MCF 10A (cell line): ENCODE results near the gene SCUBE1. TPM values are rescaled to one million over a fixed set of nuclear protein-coding genes. Genes with fewer than 3 reads are reported as not detected.

Experiments
- BruUV-seq: library from RNA; stranded (reverse); fragments of 400-500 nt; replicated peaks from 2 replicates; lab custom pipeline; 2021; lab: Mats Ljungman, UMichigan
- CTCF ChIA-PET: fragments of 300-600 bp; sonication (Branson Sonifier 250); formaldehyde crosslinking; extraction: SDS; loops from one replicate; lab custom pipeline; 2021; ENCODE audit warnings: antibody characterized with exemption, inconsistent platforms; lab: Yijun Ruan, JAX
- POLR2A ChIA-PET: fragments of 300-600, 350-650 bp; sonication (Branson Sonifier 250); formaldehyde crosslinking; extraction: SDS; loops from one replicate; lab custom pipeline; 2020; ENCODE audit warnings: antibody characterized with exemption, inconsistent platforms; lab: Yijun Ruan, JAX
- DNase-seq: peaks from one replicate; pipeline ENCODE4 v3.0.0-alpha.2; 2018; ENCODE audit not compliant: unreplicated experiment
- H3K27ac Mint-ChIP-seq: one replicate; pipeline ENCODE4 v1.8.0; 2022; ENCODE audit warnings: mild to moderate bottlenecking, low read depth, mixed read lengths; ENCODE audit not compliant: unreplicated experiment
- H3K27me3 Mint-ChIP-seq: one replicate; pipeline ENCODE4 v1.8.0; 2022; ENCODE audit warnings: mixed read lengths; ENCODE audit not compliant: insufficient read depth, unreplicated experiment
- H3K36me3 Mint-ChIP-seq: one replicate; pipeline ENCODE4 v1.8.0; 2022; ENCODE audit warnings: mild to moderate bottlenecking, moderate library complexity, mixed read lengths; ENCODE audit not compliant: insufficient read depth, unreplicated experiment
- H3K4me1 Mint-ChIP-seq: one replicate; pipeline ENCODE4 v1.8.0; 2022; ENCODE audit warnings: mixed read lengths; ENCODE audit not compliant: insufficient read depth, unreplicated experiment
- H3K4me3 Mint-ChIP-seq: one replicate; pipeline ENCODE4 v1.8.0; 2022; ENCODE audit warnings: mild to moderate bottlenecking, moderate library complexity, mixed read lengths; ENCODE audit not compliant: unreplicated experiment
- H3K9me3 Mint-ChIP-seq: one replicate; pipeline ENCODE4 v1.8.0; 2022; ENCODE audit warnings: mixed read lengths; ENCODE audit not compliant: unreplicated experiment
- CTCF ChIP-seq: fragments of 200-600 bp; IDR thresholded peaks from one replicate; pipeline ENCODE4 v1.8.0; 2022; ENCODE audit warnings: antibody characterized with exemption, mild to moderate bottlenecking; ENCODE audit not compliant: unreplicated experiment
- intact Hi-C: fragments of 100-400 bp; cut with micrococcal nuclease; formaldehyde crosslinking; loops from 2 replicates; pipeline ENCODE4 v1.14.1; 2022
- total RNA-seq: library from RNA; stranded (reverse); gene quantifications from 2 replicates; pipeline ENCODE4 v1.2.3, GENCODE V29; 2022

The SCUBE1 gene
- total RNA-seq, 1 experiment from 2014 or later, result not detected

- ChIA-PET POLR2A (no interaction called here), CTCF (interaction anchor here (0.5 to 2.2 kb wide), 4 partner anchors 17 to 142 kb away, joined by 4 to 9 read pairs (median 6); no protein-coding TSS in a partner anchor)
- Mint-ChIP-seq H3K36me3 (no peaks in the 10 kb centered on the region), H3K4me1 (no peaks in the 10 kb centered on the region), H3K4me3 (no peak overlapping the region), H3K9me3 (no peaks in the 10 kb centered on the region), H3K27me3 (peaks cover 40% of the 10 kb centered on the region), H3K27ac (no peak overlapping the region)
- intact Hi-C loops, result no loop called here
- DNase-seq, result no peak
- BruUV-seq, result no TSS peak
- no peak for TF ChIP-seq CTCF
These were observed 95.5 kb downstream of the SCUBE1 start for GRCh38 chr22:43247546-43248260.

DNA sequence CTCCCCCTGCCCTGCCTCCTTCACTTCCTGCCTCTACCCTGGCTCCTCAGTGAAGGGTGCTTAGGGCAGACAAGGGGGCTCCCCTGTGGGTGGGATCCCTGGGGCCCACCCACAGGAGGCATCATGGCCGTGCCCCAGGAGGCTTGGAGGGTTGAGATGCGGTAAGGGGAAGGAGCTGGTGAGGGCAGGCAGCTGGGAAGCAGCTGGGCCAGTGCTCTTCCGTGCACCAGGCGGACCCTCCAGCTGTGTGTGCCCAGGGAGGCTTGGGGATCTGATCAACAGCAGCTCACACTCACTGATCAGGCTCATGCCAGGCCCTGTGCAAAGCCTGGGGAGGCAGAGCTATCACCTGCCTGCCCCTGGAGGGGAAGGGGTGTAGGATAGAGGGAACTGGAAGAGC lies 97.0 kb downstream of the SCUBE1 start:
- intact Hi-C loops, result no loop called here
- H3K9me3 Mint-ChIP-seq, result no peaks in the 10 kb centered on the region
- H3K4me1 Mint-ChIP-seq, result no peaks in the 10 kb centered on the region
- no peak overlapping the region for H3K27ac Mint-ChIP-seq
- CTCF ChIA-PET, result interaction anchor here (0.7 to 2.2 kb wide), 4 partner anchors 15 to 100 kb away, joined by 3 to 9 read pairs (median 6); no protein-coding TSS in a partner anchor
- no peaks in the 10 kb centered on the region for H3K36me3 Mint-ChIP-seq
- H3K27me3 Mint-ChIP-seq, result peaks cover 25% of the 10 kb centered on the region
- POLR2A ChIA-PET, result no interaction called here
- no TSS peak for BruUV-seq
- no peak overlapping the region for H3K4me3 Mint-ChIP-seq
- no peak for DNase-seq
- TF ChIP-seq CTCF, result no peak

GRCh38 chr22:43245717-43246116 lies 97.5 kb downstream of the SCUBE1 start:
- intact Hi-C loops, result no loop called here
- Mint-ChIP-seq H3K27me3 (peaks cover 21% of the 10 kb centered on the region), H3K4me1 (no peaks in the 10 kb centered on the region), H3K27ac (no peak overlapping the region), H3K9me3 (no peaks in the 10 kb centered on the region), H3K36me3 (no peaks in the 10 kb centered on the region), H3K4me3 (no peak overlapping the region)
- ChIA-PET CTCF (interaction anchor here (2.2 kb wide), 1 partner anchor 15 kb away, joined by 9 read pairs; no protein-coding TSS in a partner anchor), POLR2A (no interaction called here)
- BruUV-seq, result no TSS peak
- no peak for TF ChIP-seq CTCF
- DNase-seq, result no peak

- Mint-ChIP-seq H3K27ac (no peak overlapping the region), H3K36me3 (no peaks in the 10 kb centered on the region), H3K9me3 (no peaks in the 10 kb centered on the region), H3K4me1 (no peaks in the 10 kb centered on the region), H3K27me3 (peaks cover 20% of the 10 kb centered on the region), H3K4me3 (no peak overlapping the region)
- no TSS peak for BruUV-seq
- intact Hi-C loops, result no loop called here
- CTCF ChIA-PET, result interaction anchor here (1.0 kb wide), 1 partner anchor 29 kb away, joined by 4 read pairs; no protein-coding TSS in a partner anchor
- TF ChIP-seq CTCF, result no peak
- POLR2A ChIA-PET, result no interaction called here
- no peak for DNase-seq
These were observed 98.2 kb downstream of the SCUBE1 start for GRCh38 chr22:43244803-43245527.
